ENCODE results near the gene LAMTOR1.

The LAMTOR1 gene

DNA sequence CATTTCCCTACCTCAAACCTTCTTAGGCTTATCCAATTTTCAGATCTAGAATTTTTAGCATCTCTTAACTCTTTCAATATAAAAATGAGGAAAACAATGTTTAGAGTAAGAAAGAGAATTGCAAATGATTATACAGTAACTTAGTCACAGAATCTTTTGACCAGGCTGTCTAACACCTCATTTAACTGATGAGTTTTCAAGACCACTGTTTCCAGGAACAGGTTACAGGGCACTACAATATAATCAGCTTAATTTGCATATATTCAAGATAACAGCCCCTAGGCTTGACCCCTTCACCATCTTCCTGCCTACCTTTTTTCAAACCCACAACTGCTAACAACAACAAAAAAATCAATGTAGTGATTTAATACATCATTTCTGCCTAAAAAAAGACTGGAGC is 35.4 kb downstream of the LAMTOR1 start:
- H3K4me3 ChIP-seq (ENCODE audit: insufficient read depth, low read length, poor library complexity, severe bottlenecking) = no peak overlapping the region
- no peak overlapping the region for H2AFZ ChIP-seq (ENCODE audit: low read depth, low read length, severe bottlenecking)
- TF ChIP-seq, protein P1, sequence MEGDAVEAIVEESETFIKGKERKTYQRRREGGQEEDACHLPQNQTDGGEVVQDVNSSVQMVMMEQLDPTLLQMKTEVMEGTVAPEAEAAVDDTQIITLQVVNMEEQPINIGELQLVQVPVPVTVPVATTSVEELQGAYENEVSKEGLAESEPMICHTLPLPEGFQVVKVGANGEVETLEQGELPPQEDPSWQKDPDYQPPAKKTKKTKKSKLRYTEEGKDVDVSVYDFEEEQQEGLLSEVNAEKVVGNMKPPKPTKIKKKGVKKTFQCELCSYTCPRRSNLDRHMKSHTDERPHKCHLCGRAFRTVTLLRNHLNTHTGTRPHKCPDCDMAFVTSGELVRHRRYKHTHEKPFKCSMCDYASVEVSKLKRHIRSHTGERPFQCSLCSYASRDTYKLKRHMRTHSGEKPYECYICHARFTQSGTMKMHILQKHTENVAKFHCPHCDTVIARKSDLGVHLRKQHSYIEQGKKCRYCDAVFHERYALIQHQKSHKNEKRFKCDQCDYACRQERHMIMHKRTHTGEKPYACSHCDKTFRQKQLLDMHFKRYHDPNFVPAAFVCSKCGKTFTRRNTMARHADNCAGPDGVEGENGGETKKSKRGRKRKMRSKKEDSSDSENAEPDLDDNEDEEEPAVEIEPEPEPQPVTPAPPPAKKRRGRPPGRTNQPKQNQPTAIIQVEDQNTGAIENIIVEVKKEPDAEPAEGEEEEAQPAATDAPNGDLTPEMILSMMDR (IDR thresholded peaks at IDR 0.05; ENCODE audit: insufficient read depth, low read length, poor library complexity, severe bottlenecking) = no peak
- no peak for TF ChIP-seq EZH2phosphoT487 (conservative IDR thresholded peaks at IDR 0.05; ENCODE audit: low read length)
- H3K4me2 ChIP-seq (ENCODE audit: low read depth, low read length, poor library complexity, severe bottlenecking) = no peak overlapping the region
- H3K27ac ChIP-seq (ENCODE audit: low read depth, low read length) = no peak overlapping the region
- no peaks in the 10 kb centered on the region for H3K9me3 ChIP-seq (ENCODE audit: insufficient read depth, low read length)
- H3K27me3 ChIP-seq (ENCODE audit: low read length) = no peaks in the 10 kb centered on the region
- H3K9me2 ChIP-seq (replicated peaks; ENCODE audit: insufficient read depth, low read length) = no peaks in the 10 kb centered on the region
- peaks cover 3% of the 10 kb centered on the region; the same call in 1 of the 2 replicates for H3F3A ChIP-seq (ENCODE audit: insufficient read depth)
- H4K20me1 ChIP-seq (ENCODE audit: low read depth, low read length) = peaks cover 3% of the 10 kb centered on the region; the same call in 1 of the 2 replicates
- no peak overlapping the region for H3K9ac ChIP-seq (ENCODE audit: low read length)
- peaks cover 11% of the 10 kb centered on the region; the same call in 1 of the 2 replicates for H3K36me3 ChIP-seq (ENCODE audit: low read length)
- H3K79me2 ChIP-seq (ENCODE audit: insufficient read depth, low read length) = peaks cover 83% of the 10 kb centered on the region

DNA sequence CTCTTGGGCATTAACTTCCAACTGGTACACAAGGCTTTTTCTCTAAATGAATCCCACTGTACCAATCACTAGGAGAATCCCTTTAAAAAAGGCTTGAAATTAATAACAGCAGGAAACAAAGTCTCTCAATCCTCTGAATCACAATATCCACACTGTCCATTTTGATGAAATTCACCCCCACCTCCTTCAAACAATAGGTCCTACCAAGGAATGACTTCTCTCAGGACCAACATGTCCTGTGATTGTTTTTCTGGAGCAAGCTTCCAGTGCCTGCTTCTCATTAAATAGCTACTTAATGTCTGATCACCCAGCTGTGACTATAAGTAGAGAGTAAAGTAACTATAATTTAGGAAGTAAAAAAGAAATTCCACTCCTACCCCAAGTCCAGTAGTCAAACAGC is 35.8 kb downstream of the LAMTOR1 start:
- Histone ChIP-seq H3F3A (ENCODE audit: insufficient read depth) (peaks cover 3% of the 10 kb centered on the region; the same call in 1 of the 2 replicates), H3K4me2 (ENCODE audit: low read depth, low read length, poor library complexity, severe bottlenecking) (no peak overlapping the region), H3K36me3 (ENCODE audit: low read length) (peaks cover 11% of the 10 kb centered on the region; the same call in 1 of the 2 replicates), H3K79me2 (ENCODE audit: insufficient read depth, low read length) (peaks cover 79% of the 10 kb centered on the region), H3K9me3 (ENCODE audit: insufficient read depth, low read length) (no peaks in the 10 kb centered on the region), H3K9me2 (replicated peaks; ENCODE audit: insufficient read depth, low read length) (no peaks in the 10 kb centered on the region), H4K20me1 (ENCODE audit: low read depth, low read length) (peaks cover 3% of the 10 kb centered on the region; the same call in 1 of the 2 replicates), H2AFZ (ENCODE audit: low read depth, low read length, severe bottlenecking) (no peak overlapping the region), H3K27ac (ENCODE audit: low read depth, low read length) (no peak overlapping the region), H3K4me3 (ENCODE audit: insufficient read depth, low read length, poor library complexity, severe bottlenecking) (no peak overlapping the region), H3K9ac (ENCODE audit: low read length) (no peak overlapping the region), H3K27me3 (ENCODE audit: low read length) (no peaks in the 10 kb centered on the region)
- TF ChIP-seq EZH2phosphoT487 (conservative IDR thresholded peaks at IDR 0.05; ENCODE audit: low read length) = no peak
- TF ChIP-seq, protein P1 (IDR thresholded peaks at IDR 0.05; ENCODE audit: insufficient read depth, low read length, poor library complexity, severe bottlenecking) = no peak

DNA sequence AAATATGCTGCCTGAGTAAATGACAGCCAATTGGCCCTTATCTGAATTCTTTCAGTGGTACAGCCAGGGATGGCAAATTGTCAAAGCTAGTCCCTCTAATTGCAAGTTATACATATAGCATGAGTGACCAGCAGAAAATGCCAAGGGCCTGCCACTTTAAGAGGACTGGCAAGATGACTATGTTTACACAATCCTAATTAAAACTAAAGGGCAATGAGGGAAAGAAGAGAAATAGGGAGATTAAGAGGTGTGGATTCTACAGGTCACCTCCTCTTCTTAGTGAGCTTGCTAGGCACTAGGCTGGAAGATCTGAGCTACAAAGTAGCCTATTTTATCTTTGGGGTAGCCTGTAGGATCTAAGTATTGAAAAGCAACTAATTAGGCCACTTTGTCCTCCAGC is 36.2 kb downstream of the LAMTOR1 start:
- Histone ChIP-seq H3K79me2 (ENCODE audit: insufficient read depth, low read length) (peaks cover 79% of the 10 kb centered on the region), H3K9me3 (ENCODE audit: insufficient read depth, low read length) (no peaks in the 10 kb centered on the region), H3K9ac (ENCODE audit: low read length) (no peak overlapping the region), H2AFZ (ENCODE audit: low read depth, low read length, severe bottlenecking) (no peak overlapping the region), H3K36me3 (ENCODE audit: low read length) (peaks cover 11% of the 10 kb centered on the region; the same call in 1 of the 2 replicates), H3K27ac (ENCODE audit: low read depth, low read length) (no peak overlapping the region), H3K4me3 (ENCODE audit: insufficient read depth, low read length, poor library complexity, severe bottlenecking) (no peak overlapping the region), H3F3A (ENCODE audit: insufficient read depth) (peaks cover 3% of the 10 kb centered on the region; the same call in 1 of the 2 replicates), H3K9me2 (replicated peaks; ENCODE audit: insufficient read depth, low read length) (no peaks in the 10 kb centered on the region), H3K4me2 (ENCODE audit: low read depth, low read length, poor library complexity, severe bottlenecking) (no peak overlapping the region), H3K27me3 (ENCODE audit: low read length) (no peaks in the 10 kb centered on the region), H4K20me1 (ENCODE audit: low read depth, low read length) (no peaks in the 10 kb centered on the region)
- TF ChIP-seq EZH2phosphoT487 (conservative IDR thresholded peaks at IDR 0.05; ENCODE audit: low read length) = no peak
- TF ChIP-seq, protein P1 (IDR thresholded peaks at IDR 0.05; ENCODE audit: insufficient read depth, low read length, poor library complexity, severe bottlenecking) = no peak

Data from SU-DHL-6 (cell line).